Natural killer cell (primary cell): ENCODE data around the gene OSBPL3. TPM values are rescaled to one million over a fixed set of nuclear protein-coding genes. Genes with fewer than 3 reads are reported as not detected.

Experiments used
- ATAC-seq, 3 donors: fragments of 150-1000 bp in 2 of 3; fragments of 200-7000 bp in 1 of 3; cut with Tn5 transposase; 1 replicate in 1 of 3; 2 replicates in 2 of 3; pipeline ENCODE4 v1.10.0; 2021; ENCODE audit warnings: mild to moderate bottlenecking in 2 of 3, moderate library complexity in 2 of 3
- DNase-seq, 2 donors: peaks; one replicate each; pipeline versions ENCODE4 v3.0.0 to v3.0.0-alpha.2; 2013 to 2021; ENCODE audit warnings: mixed read lengths in 1 of 2
- H3K27ac ChIP-seq: one replicate; pipeline ENCODE4 v1.5.1; 2013; ENCODE audit warnings: mild to moderate bottlenecking, low read length
- H3K27me3 ChIP-seq: one replicate; pipeline ENCODE4 v1.6.1; 2013; ENCODE audit warnings: low read length; ENCODE audit not compliant: control insufficient read depth, insufficient read depth
- H3K36me3 ChIP-seq: one replicate; pipeline ENCODE4 v1.6.1; 2013; ENCODE audit warnings: low read length; ENCODE audit not compliant: control insufficient read depth, insufficient read depth
- H3K4me1 ChIP-seq: one replicate; pipeline ENCODE4 v1.6.1; 2013; ENCODE audit warnings: low read length; ENCODE audit not compliant: control insufficient read depth, insufficient read depth
- H3K4me3 ChIP-seq: one replicate; pipeline ENCODE4 v1.5.1; 2013; ENCODE audit warnings: low read length
- H3K9me3 ChIP-seq: one replicate; pipeline ENCODE4 v1.6.1; 2013; ENCODE audit warnings: low read length; ENCODE audit not compliant: control insufficient read depth, insufficient read depth
- H3K27ac Mint-ChIP-seq, 2 donors: one replicate each; pipeline ENCODE4 v1.8.0; 2022; ENCODE audit warnings: mild to moderate bottlenecking in 2 of 2, mixed read lengths in 2 of 2, moderate library complexity in 1 of 2
- H3K27me3 Mint-ChIP-seq, 2 donors: one replicate each; pipeline ENCODE4 v1.8.0; 2022; ENCODE audit warnings: low read depth in 2 of 2, mixed read lengths in 2 of 2
- H3K36me3 Mint-ChIP-seq: one replicate; pipeline ENCODE4 v1.8.0; 2022; ENCODE audit warnings: mixed read lengths
- H3K4me1 Mint-ChIP-seq, 2 donors: one replicate each; pipeline ENCODE4 v1.8.0; 2022; ENCODE audit warnings: mixed read lengths in 2 of 2
- H3K4me3 Mint-ChIP-seq: one replicate; pipeline ENCODE4 v1.8.0; 2022; ENCODE audit warnings: mild to moderate bottlenecking, moderate library complexity, mixed read lengths
- H3K9me3 Mint-ChIP-seq, 2 donors: one replicate each; pipeline ENCODE4 v1.8.0; 2022; ENCODE audit warnings: mixed read lengths in 2 of 2
- WGBS: methylation state at CpG from one replicate; pipeline ENCODE4 v1.1.7; 2013; ENCODE audit warnings: missing lambda C conversion rate; ENCODE audit not compliant: insufficient coverage; 5-methylcytosine and 5-hydroxymethylcytosine counted together
- intact Hi-C: fragments of 100-400 bp; cut with micrococcal nuclease; formaldehyde crosslinking; loops from one replicate; pipeline ENCODE4 v1.14.2; 2022
- total RNA-seq, 4 donors: library from RNA; stranded (reverse); fragments of 120-200 nt in 1 of 4; gene quantifications; one replicate each; pipeline versions ENCODE4 v1.2.3 to v1.2.4, GENCODE V29; 2013 to 2022
- TF ChIP-seq, protein P1 (sequence below): fragments of 200-600 bp; IDR thresholded peaks from one replicate; pipeline ENCODE4 v1.8.0; 2022; ENCODE audit warnings: antibody characterized with exemption

Gene OSBPL3
- total RNA-seq, 3 donors from 2014 or later (not counting 1 experiment from before 2014, with no cell fraction given), result 50.7 to 99.1 (median 65.1) TPM

DNA sequence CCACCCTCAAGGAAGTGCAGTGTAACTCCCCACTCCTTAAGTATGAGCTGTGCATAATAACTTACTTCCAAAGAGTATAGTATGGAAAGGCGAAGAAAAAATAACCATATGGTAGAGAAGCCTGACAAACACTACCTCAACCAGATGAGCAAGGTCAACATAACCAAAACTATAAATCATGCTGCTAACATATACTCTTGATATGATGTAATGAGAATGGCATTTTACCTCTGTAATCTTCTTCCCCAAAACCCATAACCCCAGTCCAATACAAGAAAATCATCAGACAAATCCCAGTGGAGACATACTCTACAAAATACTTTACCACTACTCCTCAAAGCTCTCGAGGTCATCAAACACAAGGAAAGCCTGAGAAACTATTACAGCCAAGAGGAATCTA lies 15.8 kb downstream of the OSBPL3 start:
- peak overlapping the region; percentile 32 for H3K4me3 Mint-ChIP-seq

DNA sequence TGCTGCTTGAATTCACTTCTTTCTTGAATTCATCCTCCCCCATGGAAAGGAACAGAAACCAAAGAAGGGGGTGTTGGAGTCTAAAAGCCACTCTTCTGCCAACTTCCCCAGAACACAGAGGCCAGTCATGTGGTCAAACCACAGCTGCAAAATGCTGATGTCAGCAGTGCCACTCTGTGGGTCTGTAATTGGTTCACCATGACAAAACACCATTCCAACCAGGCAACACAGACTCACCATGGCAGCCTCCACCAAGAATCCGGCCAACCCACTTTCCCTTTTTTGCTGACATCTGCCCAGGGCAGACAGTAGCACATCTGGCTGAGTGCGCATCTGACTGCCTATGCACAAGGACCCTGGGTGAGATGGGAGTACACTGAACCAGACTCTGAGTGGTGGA lies 16.8 kb downstream of the OSBPL3 start:
- peak overlapping the region; percentile 70 to 88 for H3K27ac Mint-ChIP-seq
- ATAC-seq (peak; percentile 31 to 63 (median 61)), DNase-seq (peak; percentile 16 to 37)
- no peak overlapping the region for H3K27ac ChIP-seq
- no peaks in the 10 kb centered on the region for H3K9me3 ChIP-seq
- H3K36me3 ChIP-seq, result no peaks in the 10 kb centered on the region
- H3K4me1 Mint-ChIP-seq, result peaks cover 88 to 89% of the 10 kb centered on the region in 2 donors
- TF ChIP-seq, protein P1, sequence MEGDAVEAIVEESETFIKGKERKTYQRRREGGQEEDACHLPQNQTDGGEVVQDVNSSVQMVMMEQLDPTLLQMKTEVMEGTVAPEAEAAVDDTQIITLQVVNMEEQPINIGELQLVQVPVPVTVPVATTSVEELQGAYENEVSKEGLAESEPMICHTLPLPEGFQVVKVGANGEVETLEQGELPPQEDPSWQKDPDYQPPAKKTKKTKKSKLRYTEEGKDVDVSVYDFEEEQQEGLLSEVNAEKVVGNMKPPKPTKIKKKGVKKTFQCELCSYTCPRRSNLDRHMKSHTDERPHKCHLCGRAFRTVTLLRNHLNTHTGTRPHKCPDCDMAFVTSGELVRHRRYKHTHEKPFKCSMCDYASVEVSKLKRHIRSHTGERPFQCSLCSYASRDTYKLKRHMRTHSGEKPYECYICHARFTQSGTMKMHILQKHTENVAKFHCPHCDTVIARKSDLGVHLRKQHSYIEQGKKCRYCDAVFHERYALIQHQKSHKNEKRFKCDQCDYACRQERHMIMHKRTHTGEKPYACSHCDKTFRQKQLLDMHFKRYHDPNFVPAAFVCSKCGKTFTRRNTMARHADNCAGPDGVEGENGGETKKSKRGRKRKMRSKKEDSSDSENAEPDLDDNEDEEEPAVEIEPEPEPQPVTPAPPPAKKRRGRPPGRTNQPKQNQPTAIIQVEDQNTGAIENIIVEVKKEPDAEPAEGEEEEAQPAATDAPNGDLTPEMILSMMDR, result no peak
- no peak overlapping the region for H3K4me3 ChIP-seq
- intact Hi-C loops, result loop anchor here (1.0 kb wide), 1 partner anchor 16 kb away; no protein-coding TSS in a partner anchor
- WGBS, result 53% methylated on average over 2 of the region's 2 CpGs
- H3K36me3 Mint-ChIP-seq, result no peaks in the 10 kb centered on the region
- peak overlapping the region; percentile 33 for H3K4me3 Mint-ChIP-seq
- no peaks in the 10 kb centered on the region for H3K27me3 Mint-ChIP-seq
- no peaks in the 10 kb centered on the region for H3K9me3 Mint-ChIP-seq
- peaks cover 26% of the 10 kb centered on the region for H3K4me1 ChIP-seq
- H3K27me3 ChIP-seq, result no peaks in the 10 kb centered on the region

More for the DNA sequence above, 15.8 kb downstream of the OSBPL3 start:
- no peak for DNase-seq
- Histone ChIP-seq H3K27ac (no peak overlapping the region), H3K4me3 (no peak overlapping the region), H3K27me3 (no peaks in the 10 kb centered on the region), H3K4me1 (peaks cover 26% of the 10 kb centered on the region), H3K9me3 (no peaks in the 10 kb centered on the region), H3K36me3 (no peaks in the 10 kb centered on the region)
- Mint-ChIP-seq H3K27me3 (no peaks in the 10 kb centered on the region), H3K27ac (peak overlapping the region; percentile 31 to 88), H3K9me3 (no peaks in the 10 kb centered on the region), H3K36me3 (no peaks in the 10 kb centered on the region), H3K4me1 (peaks cover 79 to 81% of the 10 kb centered on the region in 2 donors)
- intact Hi-C loops, result no loop called here
- WGBS, result 82% methylated on average over 1 of the region's 2 CpGs
- no peak for ATAC-seq
- TF ChIP-seq, protein P1, result no peak

DNA sequence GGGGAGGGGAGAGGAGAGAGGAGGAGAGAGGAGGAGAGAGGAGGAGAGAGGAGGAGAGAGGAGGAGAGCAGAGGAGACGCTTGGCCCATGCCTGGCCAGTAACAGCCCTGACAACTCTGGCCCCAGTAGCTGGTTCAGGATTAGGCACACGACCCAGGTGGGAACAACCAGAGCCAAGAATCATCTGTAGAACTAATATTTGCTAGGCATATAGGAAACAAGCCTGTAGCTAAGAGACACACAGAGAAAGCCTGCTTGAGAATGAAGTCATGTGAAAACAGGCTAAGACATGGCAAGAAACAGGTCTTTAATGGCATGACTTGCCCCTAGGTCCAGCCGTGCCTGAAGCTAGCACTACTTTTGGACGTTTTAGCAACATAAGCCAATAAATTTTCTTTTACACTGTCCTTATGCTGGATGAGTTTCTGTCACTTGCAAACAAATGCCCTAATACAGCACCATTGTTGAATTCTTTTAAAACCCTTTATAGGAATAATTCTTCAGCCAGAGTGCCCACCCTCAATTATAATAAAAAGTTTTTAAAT lies 17.5 kb downstream of the OSBPL3 start:
- Histone ChIP-seq H3K27me3 (no peaks in the 10 kb centered on the region), H3K9me3 (no peaks in the 10 kb centered on the region), H3K36me3 (no peaks in the 10 kb centered on the region), H3K4me1 (peaks cover 26% of the 10 kb centered on the region), H3K27ac (no peak overlapping the region), H3K4me3 (no peak overlapping the region)
- H3K36me3 Mint-ChIP-seq, result no peaks in the 10 kb centered on the region
- DNase-seq (no peak), ATAC-seq (no peak)
- 89% methylated on average over 4 of the region's 4 CpGs for WGBS
- no peaks in the 10 kb centered on the region for H3K9me3 Mint-ChIP-seq
- H3K4me3 Mint-ChIP-seq, result no peak overlapping the region
- H3K27me3 Mint-ChIP-seq, result no peaks in the 10 kb centered on the region
- TF ChIP-seq, protein P1, result no peak
- intact Hi-C loops, result no loop called here
- peak overlapping the region in 1 of 2 donors; percentile 73 for H3K27ac Mint-ChIP-seq
- peaks cover 90 to 91% of the 10 kb centered on the region in 2 donors for H3K4me1 Mint-ChIP-seq
